Esophagus muscularis mucosa (tissue), 4 donors: ENCODE data around the gene PKMYT1.
A peak's percentile ranks its signal among the peaks of the same experiment; 100 is the strongest.

Source experiments
- CTCF ChIP-seq, 3 experiments: fragments of 200-600 bp in 2 of 3; fragments of 450-650 bp in 1 of 3; sonication (generic) in 2 of 3; IDR thresholded peaks; one replicate each; pipeline ENCODE4 v1.5.1; 2017 to 2019; ENCODE audit warnings: antibody characterized with exemption in 3 of 3, mild to moderate bottlenecking in 2 of 3, moderate library complexity in 1 of 3
- EP300 ChIP-seq: sonication (generic); formaldehyde crosslinking; IDR thresholded peaks from one replicate; pipeline ENCODE4 v1.6.1; 2017; ENCODE audit warnings: antibody characterized with exemption
- POLR2A ChIP-seq: fragments of 450-650 bp; IDR thresholded peaks from one replicate; pipeline ENCODE4 v1.6.1; 2017; ENCODE audit warnings: antibody characterized with exemption, moderate library complexity, mild to moderate bottlenecking, low read depth
- POLR2AphosphoS5 ChIP-seq, 2 donors: sonication (generic); formaldehyde crosslinking; IDR thresholded peaks; one replicate each; pipeline ENCODE4 v1.6.1; 2017; ENCODE audit warnings: antibody characterized with exemption in 2 of 2

GRCh38 chr16:2969545-2970521, 10.4 kb downstream of the PKMYT1 start:
- TF ChIP-seq CTCF (IDR thresholded peaks at IDR 0.05) (peak in 2 of 3 experiments; percentile 19 to 33), POLR2A (no peak), POLR2AphosphoS5 (IDR thresholded peaks at IDR 0.05) (no peak), EP300 (no peak)
